RWPE2 (cell line): ENCODE results near the gene NKX1-2.

ENCODE experiments used
- ATAC-seq: fragments of 200-7000 bp; cut with Tn5 transposase; 3 replicates; pipeline ENCODE4 v1.9.1; 2021; ENCODE audit warnings: low read depth
- DNase-seq: peaks from one replicate; pipeline ENCODE4 v3.0.0-alpha.2; 2020; ENCODE audit warnings: low spot score
- H3K27ac ChIP-seq: fragments of 450-650 bp; 2 replicates; pipeline ENCODE4 v1.5.1; 2017; ENCODE audit warnings: mild to moderate bottlenecking; ENCODE audit not compliant: poor library complexity, severe bottlenecking
- H3K27me3 ChIP-seq: fragments of 250-450 bp; sonication (Bioruptor Pico); 2 replicates; pipeline ENCODE4 v1.5.1; 2021; ENCODE audit warnings: mild to moderate bottlenecking, moderate library complexity; ENCODE audit not compliant: insufficient read depth, poor library complexity, severe bottlenecking
- H3K36me3 ChIP-seq: fragments of 250-450 bp; sonication (Bioruptor Pico); 2 replicates; pipeline ENCODE4 v1.5.1; 2020; ENCODE audit warnings: low read depth, mild to moderate bottlenecking, moderate library complexity
- H3K4me1 ChIP-seq: fragments of 250-450 bp; sonication (Bioruptor Pico); 2 replicates; pipeline ENCODE4 v1.5.1; 2021; ENCODE audit warnings: mild to moderate bottlenecking, moderate library complexity; ENCODE audit not compliant: insufficient read depth, poor library complexity, severe bottlenecking
- H3K4me3 ChIP-seq: fragments of 250-450 bp; sonication (Bioruptor Pico); 2 replicates; pipeline ENCODE4 v1.5.1; 2021; ENCODE audit warnings: mild to moderate bottlenecking, moderate library complexity; ENCODE audit not compliant: severe bottlenecking
- H3K9me3 ChIP-seq: fragments of 250-450 bp; sonication (Bioruptor Pico); 2 replicates; pipeline ENCODE4 v1.5.1; 2021; ENCODE audit warnings: mild to moderate bottlenecking, moderate library complexity; ENCODE audit not compliant: severe bottlenecking
- CTCF ChIP-seq: fragments of 450-650 bp; IDR thresholded peaks from one replicate; pipeline ENCODE4 v1.5.1; 2017; ENCODE audit warnings: mild to moderate bottlenecking, moderate library complexity; ENCODE audit not compliant: poor library complexity, severe bottlenecking

Gene NKX1-2

GRCh38 chr10:124460144-124460543 lies 10.3 kb upstream of the NKX1-2 start:
- H3K36me3 ChIP-seq = no peaks in the 10 kb centered on the region

GRCh38 chr10:124459395-124459794 lies 9.6 kb upstream of the NKX1-2 start:
- no peaks in the 10 kb centered on the region for H3K27me3 ChIP-seq
- H3K4me1 ChIP-seq = no peaks in the 10 kb centered on the region
- no peak overlapping the region for H3K4me3 ChIP-seq
- TF ChIP-seq CTCF = no peak
- H3K27ac ChIP-seq = no peak overlapping the region
- no peaks in the 10 kb centered on the region for H3K9me3 ChIP-seq
- no peak for ATAC-seq
- DNase-seq = no peak
- H3K36me3 ChIP-seq = no peaks in the 10 kb centered on the region

More at GRCh38 chr10:124460144-124460543, 10.3 kb upstream of the NKX1-2 start:
- DNase-seq (no peak), ATAC-seq (no peak)
- Histone ChIP-seq H3K27ac (no peak overlapping the region), H3K4me3 (no peak overlapping the region), H3K4me1 (no peaks in the 10 kb centered on the region), H3K9me3 (no peaks in the 10 kb centered on the region), H3K27me3 (no peaks in the 10 kb centered on the region)
- no peak for TF ChIP-seq CTCF

GRCh38 chr10:124458889-124459288 lies 9.1 kb upstream of the NKX1-2 start:
- Histone ChIP-seq H3K27ac (no peak overlapping the region), H3K9me3 (no peaks in the 10 kb centered on the region), H3K4me1 (no peaks in the 10 kb centered on the region), H3K27me3 (no peaks in the 10 kb centered on the region), H3K4me3 (no peak overlapping the region), H3K36me3 (no peaks in the 10 kb centered on the region)
- ATAC-seq (no peak), DNase-seq (no peak)
- TF ChIP-seq CTCF = no peak

- no peak for ATAC-seq
- DNase-seq = no peak
- Histone ChIP-seq H3K27ac (no peak overlapping the region), H3K36me3 (no peaks in the 10 kb centered on the region), H3K4me3 (no peak overlapping the region), H3K4me1 (no peaks in the 10 kb centered on the region), H3K9me3 (no peaks in the 10 kb centered on the region), H3K27me3 (no peaks in the 10 kb centered on the region)
- no peak for TF ChIP-seq CTCF
Measured at GRCh38 chr10:124458473-124458872, 8.6 kb upstream of the NKX1-2 start.

GRCh38 chr10:124455441-124455840 lies 5.6 kb upstream of the NKX1-2 start:
- no peak for DNase-seq
- TF ChIP-seq CTCF = no peak
- H3K4me3 ChIP-seq = no peak overlapping the region
- no peaks in the 10 kb centered on the region for H3K9me3 ChIP-seq
- ATAC-seq = no peak
- no peaks in the 10 kb centered on the region for H3K36me3 ChIP-seq
- no peak overlapping the region for H3K27ac ChIP-seq
- peaks cover 4% of the 10 kb centered on the region for H3K27me3 ChIP-seq
- H3K4me1 ChIP-seq = no peaks in the 10 kb centered on the region
